KOPT-K1 (cell line): Measurements from ENCODE around the gene GIPR.
"Not testable (repeated sequence)": the region's sequence is repeated elsewhere in the genome, so short reads cannot be mapped to it uniquely, and the experiment has no call there.

ENCODE experiments used
- H3K27ac ChIP-seq: fragments of 200-600 bp; sonication (generic); 2 replicates; pipeline ENCODE4 v1.5.1; 2016; ENCODE audit warnings: antibody characterized with exemption, mild to moderate bottlenecking, low read depth, low read length; ENCODE audit not compliant: poor library complexity, severe bottlenecking
- H3K36me3 ChIP-seq: fragments of 200-600 bp; sonication (generic); 2 replicates; pipeline ENCODE4 v1.5.1; 2017; ENCODE audit warnings: antibody characterized with exemption, mild to moderate bottlenecking, low read length, moderate library complexity; ENCODE audit not compliant: insufficient read depth
- H3K9me3 ChIP-seq: fragments of 200-600 bp; sonication (generic); 2 replicates; pipeline ENCODE4 v1.5.1; 2017; ENCODE audit warnings: antibody characterized with exemption, low read length, mild to moderate bottlenecking; ENCODE audit not compliant: insufficient read depth, poor library complexity, severe bottlenecking

Gene GIPR

GRCh38 chr19:45664575-45664974 lies 3.4 kb upstream of the GIPR start:
- no peak overlapping the region for H3K27ac ChIP-seq
- no peaks in the 10 kb centered on the region for H3K36me3 ChIP-seq
- H3K9me3 ChIP-seq = no peaks in the 10 kb centered on the region

- Histone ChIP-seq H3K36me3 (no peaks in the 10 kb centered on the region), H3K27ac (no peak overlapping the region), H3K9me3 (no peaks in the 10 kb centered on the region)
These were observed 386 bp downstream of the GIPR start for GRCh38 chr19:45668342-45668871.

GRCh38 chr19:45670670-45671453 lies 2.8 kb downstream of the GIPR start:
- no peak overlapping the region for H3K27ac ChIP-seq
- H3K9me3 ChIP-seq = no peaks in the 10 kb centered on the region
- no peaks in the 10 kb centered on the region for H3K36me3 ChIP-seq

GRCh38 chr19:45674946-45675345 lies 6.9 kb downstream of the GIPR start:
- H3K27ac ChIP-seq = no peak overlapping the region
- H3K9me3 ChIP-seq = no peaks in the 10 kb centered on the region
- no peaks in the 10 kb centered on the region for H3K36me3 ChIP-seq

GRCh38 chr19:45676851-45677263 lies 8.8 kb downstream of the GIPR start:
- no peak overlapping the region for H3K27ac ChIP-seq
- no peaks in the 10 kb centered on the region for H3K36me3 ChIP-seq
- no peaks in the 10 kb centered on the region for H3K9me3 ChIP-seq

- Histone ChIP-seq H3K9me3 (no peaks in the 10 kb centered on the region), H3K36me3 (no peaks in the 10 kb centered on the region), H3K27ac (no peak overlapping the region)
These were observed 9.6 kb downstream of the GIPR start for GRCh38 chr19:45677351-45678230.

GRCh38 chr19:45681391-45682015 lies 13.5 kb downstream of the GIPR start:
- Histone ChIP-seq H3K27ac (peak overlapping the region; percentile 22), H3K36me3 (peaks cover 38% of the 10 kb centered on the region), H3K9me3 (no peaks in the 10 kb centered on the region)

- Histone ChIP-seq H3K9me3 (no peaks in the 10 kb centered on the region), H3K36me3 (peaks cover 45% of the 10 kb centered on the region), H3K27ac (peak overlapping the region; percentile 22)
These were observed 14.1 kb downstream of the GIPR start for GRCh38 chr19:45682117-45682516.

- peaks cover 52% of the 10 kb centered on the region for H3K36me3 ChIP-seq
- no peaks in the 10 kb centered on the region for H3K9me3 ChIP-seq
- no peak overlapping the region for H3K27ac ChIP-seq
These were observed 14.9 kb downstream of the GIPR start for GRCh38 chr19:45682908-45683307.

GRCh38 chr19:45685045-45685444 lies 17.0 kb downstream of the GIPR start:
- peaks cover 72% of the 10 kb centered on the region for H3K36me3 ChIP-seq
- H3K27ac ChIP-seq, H3K9me3 ChIP-seq: not testable (repeated sequence)

GRCh38 chr19:45687599-45687998 lies 19.6 kb downstream of the GIPR start:
- Histone ChIP-seq H3K36me3 (peaks cover 72% of the 10 kb centered on the region), H3K9me3 (no peaks in the 10 kb centered on the region), H3K27ac (no peak overlapping the region)

GRCh38 chr19:45691516-45692186 lies 23.6 kb downstream of the GIPR start, which contains the start of gene SNRPD2:
TSS of gene SNRPD2 (minus strand) at chr19:45691953. CDS start at chr19:45691888, 65 bp downstream.
- Histone ChIP-seq H3K9me3 (no peaks in the 10 kb centered on the region), H3K27ac (peak within 1 kb of the TSS; percentile 76), H3K36me3 (peaks cover 54% of the 10 kb centered on the region)

- Histone ChIP-seq H3K9me3 (no peaks in the 10 kb centered on the region), H3K27ac (peak within 1 kb of the TSS; percentile 76), H3K36me3 (peaks cover 51% of the 10 kb centered on the region)
These were observed 24.4 kb downstream of the GIPR start, which contains the start of gene QPCTL for GRCh38 chr19:45692187-45693105. TSS of gene QPCTL (plus strand) at chr19:45692666. CDS start at chr19:45692704, 38 bp downstream.
